Astrocyte (in vitro differentiated cells and primary cell): Measurements from ENCODE around the gene THBS4. TPM values are rescaled to one million over a fixed set of nuclear protein-coding genes. Genes with fewer than 3 reads are reported as not detected.

Experiments
- DNase-seq: peaks from one replicate; pipeline ENCODE4 v3.0.0-alpha.2; 2010; ENCODE audit warnings: low read depth
- FAIRE-seq: peaks from 2 replicates; lab custom pipeline; 2011; peaks lifted over from hg19 to GRCh38; lab: Jason Lieb, UNC
- H2AFZ ChIP-seq: 2 replicates; pipeline ENCODE4 v1.6.0; 2012; ENCODE audit warnings: low read depth, low read length, inconsistent platforms
- H3K27ac ChIP-seq: 2 replicates; pipeline ENCODE4 v1.5.1; 2011; ENCODE audit warnings: low read depth, low read length, inconsistent platforms
- H3K27me3 ChIP-seq: 2 replicates; pipeline ENCODE4 v1.6.0; 2011; ENCODE audit warnings: low read length, inconsistent platforms; ENCODE audit not compliant: insufficient read depth
- H3K36me3 ChIP-seq: 2 replicates; pipeline ENCODE4 v1.5.1; 2011; ENCODE audit warnings: low read length, inconsistent platforms; ENCODE audit not compliant: insufficient read depth
- H3K4me1 ChIP-seq: 2 replicates; pipeline ENCODE4 v1.5.1; 2011; ENCODE audit warnings: low read length, inconsistent platforms; ENCODE audit not compliant: insufficient read depth
- H3K4me2 ChIP-seq: 2 replicates; pipeline ENCODE4 v1.6.0; 2012; ENCODE audit warnings: low read length, inconsistent platforms
- H3K4me3 ChIP-seq: 2 replicates; pipeline ENCODE4 v1.5.1; 2011; ENCODE audit warnings: low read depth, mild to moderate bottlenecking, low read length, inconsistent platforms; ENCODE audit not compliant: insufficient read depth
- H3K79me2 ChIP-seq: 2 replicates; pipeline ENCODE4 v1.6.0; 2012; ENCODE audit warnings: mild to moderate bottlenecking, low read length, inconsistent platforms; ENCODE audit not compliant: insufficient read depth
- H3K9ac ChIP-seq: 2 replicates; pipeline ENCODE4 v1.6.0; 2012; ENCODE audit warnings: mild to moderate bottlenecking, low read length, inconsistent platforms
- H3K9me3 ChIP-seq: 2 replicates; pipeline ENCODE4 v1.5.1; 2012; ENCODE audit warnings: low read depth, mild to moderate bottlenecking, low read length, inconsistent platforms; ENCODE audit not compliant: insufficient read depth
- H4K20me1 ChIP-seq: 2 replicates; pipeline ENCODE4 v1.6.0; 2012; ENCODE audit warnings: low read length, inconsistent platforms; ENCODE audit not compliant: insufficient read depth
- H3K27ac Mint-ChIP-seq: one replicate; pipeline ENCODE4 v1.8.0; 2021; ENCODE audit warnings: mild to moderate bottlenecking, mixed read lengths; ENCODE audit not compliant: unreplicated experiment
- H3K27me3 Mint-ChIP-seq: one replicate; pipeline ENCODE4 v1.8.0; 2021; ENCODE audit warnings: low read depth, mixed read lengths; ENCODE audit not compliant: unreplicated experiment
- H3K36me3 Mint-ChIP-seq: one replicate; pipeline ENCODE4 v1.8.0; 2021; ENCODE audit warnings: low read depth, mixed read lengths; ENCODE audit not compliant: unreplicated experiment
- H3K4me1 Mint-ChIP-seq: one replicate; pipeline ENCODE4 v1.8.0; 2021; ENCODE audit warnings: low read depth, mixed read lengths; ENCODE audit not compliant: unreplicated experiment
- H3K4me3 Mint-ChIP-seq: one replicate; pipeline ENCODE4 v1.8.0; 2021; ENCODE audit warnings: mild to moderate bottlenecking, moderate library complexity, mixed read lengths; ENCODE audit not compliant: unreplicated experiment
- H3K9me3 Mint-ChIP-seq: one replicate; pipeline ENCODE4 v1.8.0; 2021; ENCODE audit warnings: mild to moderate bottlenecking, mixed read lengths; ENCODE audit not compliant: unreplicated experiment
- CTCF ChIP-seq: IDR thresholded peaks from 2 replicates; pipeline ENCODE4 v1.5.1; 2011; ENCODE audit warnings: low read depth, mild to moderate bottlenecking, inconsistent platforms, low read length, moderate library complexity; ENCODE audit not compliant: insufficient read depth
- EZH2 ChIP-seq: IDR thresholded peaks from 2 replicates; pipeline ENCODE4 v1.6.1; 2012; ENCODE audit warnings: mild to moderate bottlenecking, low read length, inconsistent platforms; ENCODE audit not compliant: insufficient read depth
- total RNA-seq: library from RNA; stranded (reverse); gene quantifications from 2 replicates; pipeline ENCODE4 v1.2.1, GENCODE V29; 2021

THBS4 gene
- total RNA-seq, 1 donor from 2014 or later, result 1.1 TPM

GRCh38 chr5:80114860-80115259 is 79.7 kb downstream of the THBS4 start:
- no peaks in the 10 kb centered on the region for H3K79me2 ChIP-seq
- no peaks in the 10 kb centered on the region for H3K9me3 ChIP-seq
- H3K4me1 Mint-ChIP-seq, result peaks cover 10% of the 10 kb centered on the region
- H2AFZ ChIP-seq, result no peak overlapping the region
- H3K27ac Mint-ChIP-seq, result no peak overlapping the region
- no peaks in the 10 kb centered on the region for H3K4me1 ChIP-seq
- H3K9ac ChIP-seq, result no peak overlapping the region
- TF ChIP-seq EZH2 (no peak), CTCF (no peak)
- H3K4me3 Mint-ChIP-seq, result no peak overlapping the region
- peaks cover 8% of the 10 kb centered on the region for H3K9me3 Mint-ChIP-seq
- DNase-seq (no peak), FAIRE-seq (no peak)
- H3K4me2 ChIP-seq, result no peak overlapping the region
- H3K27me3 Mint-ChIP-seq, result peaks cover 10% of the 10 kb centered on the region
- no peak overlapping the region for H3K27ac ChIP-seq
- no peaks in the 10 kb centered on the region for H3K36me3 ChIP-seq
- peaks cover 2% of the 10 kb centered on the region for H3K27me3 ChIP-seq
- H3K4me3 ChIP-seq, result no peak overlapping the region
- H4K20me1 ChIP-seq, result no peaks in the 10 kb centered on the region
- peaks cover 7% of the 10 kb centered on the region for H3K36me3 Mint-ChIP-seq

GRCh38 chr5:80116000-80116399 is 80.9 kb downstream of the THBS4 start:
- Mint-ChIP-seq H3K36me3 (peaks cover 7% of the 10 kb centered on the region), H3K27ac (no peak overlapping the region)

More at GRCh38 chr5:80116000-80116399, 80.9 kb downstream of the THBS4 start:
- no peak overlapping the region for H3K4me2 ChIP-seq
- no peaks in the 10 kb centered on the region for H3K27me3 ChIP-seq
- Mint-ChIP-seq H3K4me1 (peaks cover 8% of the 10 kb centered on the region), H3K4me3 (no peak overlapping the region), H3K27me3 (peaks cover 2% of the 10 kb centered on the region), H3K9me3 (peaks cover 8% of the 10 kb centered on the region)
- no peaks in the 10 kb centered on the region for H3K4me1 ChIP-seq
- no peak overlapping the region for H3K27ac ChIP-seq
- TF ChIP-seq EZH2 (no peak), CTCF (no peak)
- no peaks in the 10 kb centered on the region for H3K79me2 ChIP-seq
- FAIRE-seq (no peak), DNase-seq (no peak)
- no peaks in the 10 kb centered on the region for H3K9me3 ChIP-seq
- H4K20me1 ChIP-seq, result no peaks in the 10 kb centered on the region
- no peaks in the 10 kb centered on the region for H3K36me3 ChIP-seq
- H2AFZ ChIP-seq, result no peak overlapping the region
- H3K4me3 ChIP-seq, result no peak overlapping the region
- no peak overlapping the region for H3K9ac ChIP-seq
